ENCODE data around the gene LBHD1.
"Not testable (repeated sequence)": the region's sequence is repeated elsewhere in the genome, so short reads cannot be mapped to it uniquely, and the experiment has no call there.

Gene LBHD1

DNA sequence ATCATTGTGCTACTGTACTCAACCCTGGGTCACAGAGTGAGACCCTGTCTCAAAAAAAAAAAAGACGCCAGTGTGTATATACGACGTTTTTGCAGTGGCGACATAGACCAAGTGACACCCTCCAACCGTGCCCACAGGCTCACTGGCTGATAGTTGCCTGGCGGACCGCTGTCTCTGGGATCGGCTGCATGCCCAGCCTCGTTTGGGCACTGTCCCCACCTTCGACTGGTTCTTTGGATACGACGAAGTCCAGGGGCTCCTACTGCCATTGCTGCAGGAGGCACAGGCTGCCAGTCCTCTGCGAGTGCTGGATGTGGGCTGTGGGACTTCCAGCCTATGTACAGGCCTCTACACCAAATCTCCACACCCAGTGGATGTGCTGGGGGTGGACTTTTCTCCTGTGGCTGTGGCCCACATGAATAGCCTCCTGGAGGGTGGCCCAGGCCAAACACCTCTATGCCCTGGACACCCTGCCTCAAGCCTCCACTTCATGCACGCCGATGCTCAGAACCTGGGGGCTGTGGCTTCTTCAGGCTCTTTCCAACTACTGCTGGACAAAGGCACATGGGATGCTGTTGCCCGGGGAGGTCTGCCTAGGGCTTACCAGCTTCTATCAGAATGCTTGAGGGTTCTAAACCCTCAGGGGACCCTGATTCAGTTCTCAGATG is 5.7 kb downstream of the LBHD1 start:
- intact Hi-C loops (cut with DNase I): no loop called here
- DNase-seq: peak in 3 of 10 donors; percentile 18 to 72 (median 54)

DNA sequence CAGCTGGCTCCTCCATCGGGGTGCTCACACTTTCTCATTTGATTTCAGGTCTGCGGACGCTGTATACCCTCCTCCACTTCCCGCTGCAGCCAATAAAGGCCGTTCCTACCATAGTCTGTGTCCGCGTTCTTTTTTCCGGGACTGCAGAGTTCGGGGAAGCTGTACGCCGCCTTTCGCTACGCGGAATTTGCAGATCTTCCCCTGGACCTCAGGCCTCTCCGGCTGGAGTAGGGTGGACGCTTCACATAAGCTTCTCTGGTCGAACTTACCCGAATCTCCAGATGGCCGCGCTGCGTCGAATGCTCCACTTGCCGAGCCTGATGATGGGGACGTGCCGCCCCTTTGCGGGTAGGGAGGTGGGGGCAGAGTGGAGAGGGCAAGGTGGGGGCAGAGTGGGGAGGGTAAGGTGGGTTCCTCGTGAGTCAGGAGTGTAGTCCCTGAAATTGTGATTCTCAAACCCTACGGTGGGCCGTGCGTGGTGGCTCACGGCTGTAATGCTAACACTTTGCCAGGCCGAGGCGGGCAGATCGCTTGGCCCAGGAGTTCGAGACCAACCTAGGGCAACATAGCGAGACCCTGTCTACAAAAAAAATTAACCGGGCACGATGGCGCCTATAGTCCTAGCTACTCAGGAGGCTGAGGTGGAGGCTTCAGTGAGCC is 6.3 kb downstream of the LBHD1 start:
- intact Hi-C loops (cut with DNase I): no loop called here
- peak in 9 of 10 donors; percentile 30 to 92 (median 55) for DNase-seq

DNA sequence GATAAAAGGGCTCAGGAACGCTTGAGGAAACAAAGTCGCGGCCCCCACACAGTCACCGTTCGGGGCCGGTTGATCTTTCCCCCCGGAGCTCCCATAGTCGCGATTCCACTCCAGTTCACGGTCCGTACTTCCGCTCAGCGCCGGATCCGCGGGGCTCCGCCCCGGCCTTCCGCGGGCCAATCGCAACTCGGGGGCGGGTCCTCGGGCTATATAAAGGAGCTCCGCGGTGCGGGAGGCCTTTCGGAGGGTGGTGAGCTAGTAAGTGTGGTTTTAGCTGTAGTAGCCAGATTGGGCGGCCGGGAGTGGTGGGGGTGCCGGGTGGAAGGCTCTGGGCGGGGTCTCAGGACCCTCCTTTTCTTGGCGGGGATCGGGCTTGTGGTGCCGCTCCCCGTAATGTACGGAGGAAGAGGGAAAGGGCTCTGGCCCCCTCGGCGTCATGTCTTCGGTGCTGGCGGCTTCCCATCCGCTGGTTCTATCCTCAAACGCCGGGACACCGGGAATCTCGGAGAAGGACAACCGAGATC is 6.9 kb downstream of the LBHD1 start, which contains the start of the genes C11orf98 and CSKMT:
Gene C11orf98 (minus strand): TSS at position 136 of the 524 bp plus-strand sequence. CDS start 41 bp downstream, at position 95.
Gene CSKMT (plus strand): TSS at position 238 of the 524 bp plus-strand sequence. CDS start 568 bp downstream, outside the sequence.
- peak; percentile 95 to 100 (median 97) for DNase-seq
- intact Hi-C loops (cut with DNase I): no loop called here

DNA sequence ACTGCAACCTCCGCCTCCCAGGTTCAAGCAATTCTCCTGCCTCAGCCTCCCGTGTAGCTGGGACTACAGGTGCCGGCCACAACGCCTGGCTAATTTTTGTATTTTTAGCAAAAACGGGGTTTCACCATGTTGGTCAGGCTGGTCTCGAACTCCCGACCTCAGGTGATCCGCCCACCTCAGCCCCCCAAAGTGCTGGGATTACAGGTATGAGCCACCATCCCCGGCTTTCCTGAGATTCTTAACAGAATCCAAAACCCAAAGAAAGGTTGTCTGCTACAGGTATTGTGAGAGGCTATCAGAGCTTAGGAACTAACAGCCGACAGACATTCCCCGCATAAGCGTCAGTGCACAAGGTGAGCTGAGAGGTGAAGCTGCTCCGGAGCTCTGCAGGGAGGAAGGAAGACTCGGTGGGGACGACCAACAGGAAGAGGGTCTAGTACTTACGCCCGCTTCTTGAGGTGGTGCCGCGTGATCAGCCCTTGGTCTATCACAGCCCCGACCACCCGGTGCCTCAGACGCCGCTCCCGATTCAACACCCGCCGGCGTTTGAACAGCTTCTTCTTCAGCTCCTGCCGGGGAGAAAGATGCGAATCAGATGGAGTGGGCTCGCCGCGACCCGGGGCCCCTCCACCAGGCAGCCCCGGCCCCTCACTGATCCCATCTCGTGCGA is 7.5 kb downstream of the LBHD1 start:
- peak in 3 of 10 donors; percentile 41 to 88 (median 52) for DNase-seq
- intact Hi-C loops (cut with DNase I): no loop called here

GRCh38 chr11:62656796-62657429 is 15.2 kb downstream of the LBHD1 start:
- peak in 1 of 10 donors; percentile 4 for DNase-seq

GRCh38 chr11:62654297-62654696 is 17.8 kb downstream of the LBHD1 start:
- intact Hi-C loops (cut with DNase I): no loop called here
- peak in 1 of 10 donors; percentile 27 for DNase-seq

More at GRCh38 chr11:62656796-62657429, 15.2 kb downstream of the LBHD1 start:
- intact Hi-C loops (cut with DNase I): no loop called here

DNA sequence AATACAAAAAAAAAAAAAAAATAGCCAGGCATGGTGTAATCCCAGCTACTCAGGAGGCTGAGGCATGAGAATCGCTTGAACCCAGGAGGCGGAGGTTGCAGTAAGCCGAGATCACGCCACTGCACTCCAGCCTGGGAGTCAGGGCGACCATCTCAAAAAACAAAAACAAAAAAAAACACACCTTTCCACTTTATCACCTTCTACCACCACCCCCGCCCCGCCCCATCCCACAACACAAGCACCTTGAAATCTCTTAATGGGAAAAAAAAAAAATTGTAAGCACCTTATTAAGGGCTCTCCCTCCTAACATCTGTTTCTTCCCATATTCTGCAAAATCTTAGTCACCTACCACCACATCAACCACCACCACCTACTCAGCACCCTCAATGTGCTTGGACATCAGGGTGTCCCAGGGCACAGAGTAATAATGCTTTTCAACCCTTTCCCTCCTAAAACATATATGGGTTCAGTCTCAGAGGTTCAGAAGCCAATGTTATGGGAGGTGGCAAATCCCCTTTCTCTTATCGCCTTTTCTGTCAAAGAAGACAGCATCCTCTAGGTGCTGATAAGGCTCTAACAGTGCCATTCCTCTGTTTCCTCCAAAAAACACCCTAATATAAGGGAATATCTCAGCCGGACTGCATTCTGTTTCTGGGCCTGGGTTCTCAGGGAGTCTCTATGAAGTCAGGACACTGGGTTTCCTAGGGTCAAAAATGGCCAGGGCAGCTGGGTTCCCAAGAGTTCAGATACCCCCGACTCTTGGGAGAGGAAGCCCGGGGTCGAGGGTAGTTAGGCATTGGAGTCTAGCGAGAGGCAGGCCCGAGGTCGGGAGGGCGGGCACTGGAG is 19.7 kb downstream of the LBHD1 start:
- peak in 1 of 10 donors; percentile 86 for DNase-seq
- intact Hi-C loops (cut with DNase I): loop anchor here (1.0 to 2.0 kb wide), 2 partner anchors 18 to 27 kb away; partner anchors contain the start of genes UBXN1 and UQCC3

DNA sequence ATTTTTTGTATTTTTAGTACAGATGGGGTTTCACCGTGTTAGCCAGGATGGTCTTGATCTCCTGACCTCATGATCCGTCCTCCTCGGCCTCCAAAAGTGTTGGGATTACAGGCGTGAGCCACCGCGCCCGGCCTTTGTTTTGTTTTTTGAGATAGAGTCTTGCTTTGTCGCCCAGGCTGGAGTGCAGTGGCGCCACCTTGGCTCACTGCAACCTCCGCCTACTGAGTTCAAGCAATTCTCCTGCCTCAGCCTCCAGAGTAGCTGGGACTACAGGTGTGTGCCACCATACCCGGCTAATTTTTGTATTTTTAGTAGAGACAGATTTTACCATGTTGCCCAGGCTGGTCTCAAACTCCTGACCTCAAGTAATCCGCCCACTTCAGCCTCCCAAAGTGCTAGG is 21.8 kb downstream of the LBHD1 start:
- peak in 1 of 10 donors; percentile 47 for DNase-seq
- intact Hi-C loops (cut with DNase I): not testable (repeated sequence)

- intact Hi-C loops (cut with DNase I): no loop called here
- DNase-seq: peak in 1 of 10 donors; percentile 52
Observed at GRCh38 chr11:62649486-62649885, 22.6 kb downstream of the LBHD1 start.

- intact Hi-C loops (cut with DNase I): no loop called here
- peak in 1 of 10 donors; percentile 67 for DNase-seq
Observed at GRCh38 chr11:62648967-62649364, 23.1 kb downstream of the LBHD1 start.

DNA sequence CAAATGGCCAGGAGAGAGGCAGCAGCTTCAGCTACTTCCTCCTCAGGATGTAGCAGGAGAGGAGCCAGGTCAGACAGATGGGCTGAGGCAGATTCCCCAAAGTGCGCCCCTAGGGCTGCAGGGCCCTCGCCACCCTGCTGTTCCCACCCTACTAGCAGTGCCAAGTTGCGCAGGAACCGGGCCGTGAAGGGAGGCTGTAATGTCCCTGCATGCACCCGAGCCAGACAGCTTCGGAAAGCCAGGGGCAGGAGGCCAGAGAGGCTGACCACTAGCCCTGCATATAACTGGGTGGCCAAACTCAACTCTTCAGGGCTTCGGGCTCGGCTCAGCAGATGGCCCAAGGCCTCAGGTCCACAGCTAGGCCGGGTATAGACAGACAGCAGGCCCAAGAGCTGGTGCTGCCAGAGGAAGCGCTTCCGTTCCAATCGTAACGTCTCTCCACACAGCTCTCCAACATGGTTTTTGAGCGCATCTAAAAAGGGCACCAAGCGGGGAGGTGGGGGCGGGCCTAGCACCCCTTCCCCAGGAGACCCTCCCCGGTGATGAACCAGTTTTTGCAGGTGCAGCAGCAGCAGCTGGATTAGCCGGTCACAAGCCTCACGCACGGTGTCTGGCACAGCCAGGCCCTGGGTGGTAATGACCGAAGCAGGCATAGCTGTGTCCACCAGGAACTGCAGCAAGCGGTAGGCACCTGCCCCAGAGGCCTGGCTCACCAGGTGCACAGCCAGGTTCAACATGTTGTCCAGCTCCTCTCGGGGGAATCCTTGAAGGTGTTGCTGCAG is 23.7 kb downstream of the LBHD1 start:
- peak in 1 of 10 donors; percentile 69 for DNase-seq
- intact Hi-C loops (cut with DNase I): no loop called here

DNA sequence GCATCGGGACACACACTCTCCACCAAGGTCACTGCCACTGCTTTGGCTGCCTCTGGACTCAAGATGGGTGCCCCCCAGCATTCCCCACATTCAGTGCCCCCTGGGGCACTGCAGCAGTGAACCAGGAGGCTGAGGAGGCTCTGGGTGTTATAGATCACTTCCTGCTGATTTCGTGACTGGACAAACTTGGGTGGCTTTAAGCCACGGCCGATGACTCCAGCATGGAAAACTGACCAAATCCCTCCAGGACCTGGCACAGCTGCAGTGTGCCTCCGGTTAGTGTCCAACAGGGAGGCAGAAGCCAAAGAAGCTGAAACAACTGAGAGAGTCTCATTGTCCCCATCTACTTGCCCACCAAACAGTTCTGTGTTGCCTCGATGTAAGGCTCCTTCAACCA is 24.5 kb downstream of the LBHD1 start:
- no peak for DNase-seq
- intact Hi-C loops (cut with DNase I): no loop called here

DNA sequence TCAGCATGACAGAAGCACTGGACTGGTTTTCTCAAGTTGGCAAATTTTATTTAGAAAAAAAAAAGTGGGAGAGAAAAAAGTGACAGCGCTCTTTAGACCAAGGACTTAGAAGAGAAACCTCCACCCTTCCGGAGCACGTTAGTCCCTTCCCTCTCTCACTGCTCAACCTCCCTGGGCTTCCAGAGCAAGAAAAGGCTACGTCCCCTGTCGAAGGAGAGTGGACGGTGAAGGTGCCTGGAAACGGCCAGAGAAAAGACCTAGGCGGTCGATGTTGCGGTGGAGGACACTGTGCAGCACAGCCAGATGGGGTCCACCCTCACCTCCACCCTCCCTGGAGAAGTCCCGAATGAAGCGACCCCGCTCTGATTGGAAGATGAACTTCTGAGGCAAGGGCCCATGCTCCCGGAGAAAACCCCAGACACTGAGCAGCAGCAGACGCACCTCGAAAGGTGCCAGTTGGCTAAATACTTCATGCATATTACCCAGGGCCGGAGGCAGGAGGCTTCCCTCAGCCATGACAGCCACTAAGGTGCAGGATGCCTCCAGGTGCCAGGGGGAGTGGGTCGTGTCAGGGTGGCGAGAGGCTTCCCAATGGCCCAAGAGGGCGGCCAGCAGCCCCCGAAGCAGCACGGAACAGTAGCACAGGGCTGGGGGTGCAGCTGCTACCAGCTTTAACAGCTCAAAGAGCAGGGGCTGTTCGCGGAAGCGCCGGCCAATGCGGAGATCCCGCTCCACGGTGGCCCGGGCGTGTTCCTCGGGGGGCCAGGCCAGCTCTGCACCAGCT is 25.1 kb downstream of the LBHD1 start:
- peak in 1 of 10 donors; percentile 81 for DNase-seq
- intact Hi-C loops (cut with DNase I): loop anchor here (1.0 kb wide), 1 partner anchor 25 kb away; no protein-coding TSS in a partner anchor

- peak; percentile 98 to 100 (median 99) for DNase-seq
- intact Hi-C loops (cut with DNase I): loop anchor here (1.0 kb wide), 1 partner anchor 24 kb away; no protein-coding TSS in a partner anchor
Observed at GRCh38 chr11:62645946-62646824, 25.9 kb downstream of the LBHD1 start, which contains the start of gene GANAB. Gene GANAB (minus strand): TSS chr11:62646613. CDS start chr11:62646599, 14 bp downstream.

DNA sequence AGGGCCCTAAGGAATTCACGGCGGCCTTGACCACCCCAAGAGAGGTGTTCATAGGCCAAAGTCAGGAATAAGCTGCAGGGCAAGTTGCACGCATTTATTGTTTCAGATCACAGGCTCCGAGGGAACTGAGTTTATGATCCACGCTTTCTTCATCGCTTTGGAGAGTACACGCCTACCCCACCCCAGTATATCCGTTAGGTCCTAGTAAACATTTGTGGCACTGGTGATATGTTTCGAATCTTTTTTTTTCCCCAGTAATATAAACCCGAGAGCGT is 26.5 kb downstream of the LBHD1 start:
- intact Hi-C loops (cut with DNase I): no loop called here
- DNase-seq: no peak

GRCh38 chr11:62644220-62644619 is 27.8 kb downstream of the LBHD1 start:
- intact Hi-C loops (cut with DNase I): no loop called here
- peak in 1 of 10 donors; percentile 57 for DNase-seq

DNA sequence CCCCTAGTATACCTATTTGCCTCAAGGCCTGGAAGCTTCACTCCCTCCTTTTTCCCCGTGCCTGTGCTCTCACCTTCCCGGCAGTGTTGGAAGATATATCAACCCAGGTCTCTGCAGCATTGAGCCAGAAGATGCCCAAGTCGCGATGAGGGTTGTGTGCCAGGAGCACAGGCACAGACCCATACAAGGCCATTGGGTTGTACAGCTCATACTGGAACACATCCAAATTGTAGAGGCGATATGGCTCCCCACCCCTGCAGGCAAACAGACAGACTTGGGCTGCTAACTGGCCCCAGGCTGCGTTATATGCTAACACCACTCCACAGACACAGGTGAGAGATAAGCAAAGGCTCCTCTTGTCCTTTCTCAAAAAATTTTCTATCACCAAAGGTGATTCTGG is 39.6 kb downstream of the LBHD1 start:
- intact Hi-C loops (cut with DNase I): no loop called here
- peak in 1 of 10 donors; percentile 37 for DNase-seq
